AG08396 (cell line): ENCODE data around the gene RASIP1.
"Not testable (repeated sequence)": the region's sequence is repeated elsewhere in the genome, so short reads cannot be mapped to it uniquely, and the experiment has no call there.

Experiments used
- DNase-seq: peaks from one replicate; pipeline ENCODE4 v3.0.0; 2012; ENCODE audit warnings: low spot score, mixed read lengths

The RASIP1 gene

DNA sequence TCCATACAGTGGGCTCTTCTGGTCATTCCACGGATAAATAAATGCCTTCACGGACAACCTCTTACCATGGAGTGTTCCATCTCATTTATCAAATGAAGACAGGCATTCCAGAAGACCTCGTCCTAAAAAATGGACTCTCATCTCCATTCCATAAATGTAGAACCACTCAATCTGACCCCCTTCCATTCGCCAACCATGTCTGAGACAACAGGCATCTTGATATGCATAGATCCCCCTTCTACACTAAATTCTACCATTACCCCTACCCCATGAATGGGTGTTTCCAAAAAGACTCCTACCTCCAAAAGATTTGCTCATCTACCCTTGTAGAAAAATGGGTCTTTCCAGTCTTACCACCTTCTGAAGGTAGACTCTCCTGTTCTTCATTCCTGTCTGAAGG lies 9.0 kb downstream of the RASIP1 start:
- no peak for DNase-seq

DNA sequence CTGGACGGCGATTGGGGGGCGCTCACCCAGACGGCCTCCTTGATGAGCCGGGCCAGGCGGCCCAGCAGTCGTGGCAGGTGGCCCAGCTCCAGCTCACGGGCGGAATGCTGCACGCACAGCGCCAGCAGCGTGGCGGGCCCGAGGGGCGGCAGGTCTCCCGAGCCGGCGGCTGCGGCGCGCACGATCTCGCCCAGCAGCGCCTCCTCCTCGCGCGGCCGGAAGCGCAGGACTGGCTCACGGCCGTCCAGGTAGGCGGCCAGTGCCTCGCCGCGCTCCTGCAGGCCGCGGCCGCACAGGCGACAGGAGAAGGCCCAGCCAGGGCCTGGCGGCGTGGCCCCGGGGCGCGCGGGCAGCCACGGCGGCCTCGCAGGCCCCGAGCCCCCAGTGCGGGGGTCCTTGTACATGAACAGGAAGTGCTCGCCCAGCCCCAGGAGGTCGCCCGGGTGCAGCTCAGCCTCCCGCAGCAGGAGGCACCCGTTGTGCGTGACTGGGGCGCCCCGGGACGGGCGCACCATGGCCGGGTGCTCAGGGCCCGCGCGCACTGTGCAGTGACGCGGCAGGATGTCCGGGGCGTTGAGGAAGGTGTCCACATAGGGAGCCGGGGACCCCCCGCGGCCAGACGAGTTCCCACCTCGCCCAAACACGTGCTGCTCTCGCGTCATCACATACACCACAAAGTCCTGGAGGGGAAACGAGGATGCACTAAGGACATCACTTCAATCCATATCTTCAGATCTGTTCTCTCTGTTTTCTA lies 11.3 kb downstream of the RASIP1 start:
- no peak for DNase-seq

DNA sequence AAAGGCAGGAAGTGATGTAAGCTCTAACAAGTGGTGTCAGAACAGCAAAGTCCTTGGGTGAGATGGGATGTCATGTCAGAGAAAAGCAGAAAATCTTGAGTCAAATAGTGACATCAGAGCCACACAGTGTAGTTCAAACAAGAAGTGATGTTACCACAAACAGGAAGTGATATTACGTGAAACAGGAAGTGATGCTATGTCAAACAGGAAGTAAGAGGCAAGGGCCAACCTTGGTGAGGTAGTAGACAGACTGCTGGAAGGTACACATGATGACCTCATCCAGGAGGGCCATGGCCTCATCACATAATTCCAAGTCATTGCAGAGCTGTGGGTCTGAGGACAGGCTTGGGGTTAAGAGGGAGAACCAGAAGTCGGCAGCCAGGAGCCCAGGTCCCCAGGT lies 13.9 kb downstream of the RASIP1 start:
- DNase-seq = no peak

DNA sequence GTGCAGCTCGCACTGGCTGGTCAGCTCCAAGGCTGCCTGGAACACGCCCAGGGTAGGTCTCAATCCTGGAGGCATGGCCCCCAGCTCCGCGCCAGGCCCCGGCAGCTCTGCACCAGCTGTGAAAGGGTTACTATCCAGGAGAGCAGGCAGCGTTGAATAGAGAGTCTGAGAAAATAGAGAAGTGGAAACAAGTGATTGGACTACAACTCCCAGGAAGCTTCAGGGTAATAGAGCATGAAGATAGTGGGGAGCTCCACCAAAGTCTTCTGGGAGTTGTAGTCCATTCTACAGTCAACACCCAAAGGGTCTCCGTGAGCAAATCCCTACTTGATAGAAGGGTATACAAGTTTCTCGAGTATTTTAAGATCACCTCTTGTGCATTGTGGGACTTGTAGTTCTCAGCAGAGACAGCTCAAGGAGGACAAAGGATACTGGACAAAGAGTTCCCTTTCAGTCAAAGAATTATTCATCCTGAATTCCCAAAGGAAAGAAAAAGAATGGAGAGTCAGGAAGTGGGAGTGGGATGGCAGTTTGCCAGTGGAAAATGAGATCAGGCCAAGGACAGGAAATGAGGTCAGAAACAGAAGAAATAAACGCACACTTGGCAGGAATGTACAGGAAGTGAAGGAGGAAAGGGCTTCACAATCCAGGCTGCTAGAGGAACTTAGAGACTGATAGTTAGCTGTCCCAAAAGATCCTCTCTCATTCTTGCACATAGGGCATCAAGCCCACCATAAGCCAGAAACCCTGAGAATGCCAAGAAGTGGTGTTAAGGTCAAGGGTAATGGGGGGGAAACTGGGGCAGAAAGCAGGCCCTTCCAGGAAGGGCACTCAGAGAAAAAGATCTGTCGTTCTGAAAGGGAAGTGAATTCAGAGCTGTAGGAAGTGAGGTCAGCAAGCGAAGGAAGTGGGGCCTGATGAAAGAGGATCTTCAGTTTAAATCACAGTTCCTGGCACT lies 15.3 kb downstream of the RASIP1 start:
- peak; percentile 85 for DNase-seq

DNA sequence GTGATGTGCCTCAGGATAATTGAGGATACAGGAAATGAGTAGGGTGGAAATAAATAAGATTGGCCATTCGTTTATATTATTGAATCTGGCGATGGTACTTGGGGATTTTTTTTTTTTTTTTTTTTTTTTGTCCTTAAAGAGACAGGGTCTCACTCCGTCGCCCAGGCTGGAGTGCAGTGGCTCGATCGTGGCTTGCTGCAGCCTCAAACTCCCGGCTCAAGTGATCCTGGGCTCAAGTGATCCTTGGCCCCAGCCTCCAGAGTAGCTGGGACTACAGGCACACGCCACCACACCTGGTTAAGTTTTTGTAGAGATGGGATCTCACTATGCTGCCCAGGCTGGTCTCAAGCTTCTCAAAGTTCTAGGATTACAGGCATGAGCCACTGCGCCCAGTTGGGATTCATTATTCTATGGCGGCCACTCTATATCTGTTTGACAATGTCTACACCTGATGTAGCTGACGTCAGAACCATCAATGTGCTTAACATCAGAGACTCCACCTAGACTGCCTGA lies 18.2 kb downstream of the RASIP1 start:
- no peak for DNase-seq

DNA sequence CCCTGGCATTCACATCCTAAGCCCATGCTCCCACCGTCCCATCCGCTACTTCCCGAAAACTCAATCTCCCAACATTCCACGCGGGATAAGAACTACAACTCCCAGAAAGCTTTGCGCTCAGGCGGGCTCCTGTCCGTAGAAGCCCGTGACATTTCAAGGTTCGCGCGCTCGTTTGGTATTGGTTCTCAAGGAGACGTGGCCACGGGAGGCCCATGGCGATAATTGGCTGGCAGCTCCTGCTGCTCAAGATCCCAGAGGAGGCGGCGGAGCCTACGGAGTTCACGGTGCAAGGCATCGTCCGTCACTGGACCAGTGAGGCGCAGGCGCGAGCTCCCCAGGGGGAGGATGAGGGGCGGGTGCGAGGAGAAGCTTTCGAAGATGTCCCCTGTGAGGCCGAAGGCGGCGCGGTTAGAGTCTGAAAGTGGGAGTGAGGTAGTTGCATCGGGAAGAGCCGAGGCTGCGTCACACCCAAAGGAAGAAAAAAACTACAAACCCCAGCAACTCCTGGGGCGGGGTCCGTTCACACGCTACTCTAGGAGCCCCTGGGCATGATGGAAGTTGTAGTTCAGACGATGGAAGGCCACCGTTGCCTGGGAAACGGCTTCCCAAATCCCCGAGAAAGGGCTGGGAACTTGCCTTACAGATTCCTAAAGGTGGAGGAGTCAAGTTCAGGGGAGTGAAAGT lies 19.7 kb downstream of the RASIP1 start:
- DNase-seq = peak; percentile 99

DNA sequence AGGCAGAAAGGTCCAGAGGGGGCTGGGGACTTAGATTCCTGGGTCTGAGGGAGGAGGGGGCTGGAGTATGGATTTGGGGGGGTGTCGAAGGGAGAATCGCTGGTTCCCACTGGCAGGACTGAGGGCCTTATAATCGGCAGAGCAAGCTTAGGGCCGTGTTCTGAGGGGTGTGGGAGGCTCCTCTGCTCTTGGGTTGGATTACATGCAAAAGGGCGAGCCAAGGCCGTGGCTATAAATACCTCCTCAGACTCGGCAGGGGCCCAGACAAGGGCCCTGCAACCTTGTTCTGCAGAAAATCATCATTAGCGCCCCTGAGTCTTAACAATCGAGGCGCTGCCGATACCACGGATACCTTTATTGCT lies 20.2 kb downstream of the RASIP1 start:
- DNase-seq = no peak

DNA sequence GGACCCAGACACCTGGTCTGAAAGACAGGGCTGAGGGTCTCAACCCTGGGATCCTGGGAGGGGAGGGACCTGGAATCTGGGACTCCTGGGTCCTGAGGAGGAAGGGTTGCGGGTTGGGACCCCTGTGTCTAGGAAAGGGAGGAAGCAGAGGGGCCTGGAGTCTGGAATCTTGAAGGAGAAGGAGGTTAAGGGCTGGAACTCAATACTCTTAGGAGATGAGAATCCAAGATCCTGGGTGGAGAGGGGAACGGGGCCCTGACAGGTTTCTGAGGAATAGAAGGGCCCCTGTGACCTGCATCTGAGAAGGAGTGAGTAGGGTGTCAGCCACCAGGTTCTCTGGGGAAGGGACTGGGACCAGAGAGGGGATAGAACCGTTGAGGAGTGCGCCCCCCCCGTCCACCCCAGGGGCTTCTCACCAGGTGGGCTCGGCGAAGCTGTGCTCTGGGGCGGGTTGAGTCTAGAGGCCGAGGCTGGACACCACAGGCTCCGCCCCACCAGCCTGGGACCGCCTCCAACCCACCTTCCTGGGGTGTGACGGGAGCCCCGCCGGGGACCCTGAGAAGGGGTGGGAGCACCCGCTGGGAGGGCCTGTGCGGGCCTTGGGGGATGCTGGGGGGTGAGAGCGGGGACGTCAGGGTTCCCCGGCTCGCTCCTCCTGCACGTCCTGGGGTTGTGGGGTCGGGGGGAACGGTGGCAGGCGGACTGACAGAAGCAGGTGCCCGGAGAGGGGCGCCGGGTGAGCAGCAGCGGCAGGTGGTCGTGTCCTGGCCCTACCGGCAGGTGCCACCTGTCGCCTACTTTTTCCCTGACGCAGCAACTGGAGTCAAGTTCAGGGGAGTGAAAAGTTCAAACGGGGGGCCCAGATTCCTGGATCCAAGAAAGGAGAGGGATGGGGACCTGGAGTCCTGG lies 20.9 kb downstream of the RASIP1 start, which contains the start of gene MAMSTR:
Gene MAMSTR, minus strand, starts transcription at position 463 of the 909 bp plus-strand sequence. CDS start 694 bp downstream, outside the sequence.
- peak; percentile 2 for DNase-seq

DNA sequence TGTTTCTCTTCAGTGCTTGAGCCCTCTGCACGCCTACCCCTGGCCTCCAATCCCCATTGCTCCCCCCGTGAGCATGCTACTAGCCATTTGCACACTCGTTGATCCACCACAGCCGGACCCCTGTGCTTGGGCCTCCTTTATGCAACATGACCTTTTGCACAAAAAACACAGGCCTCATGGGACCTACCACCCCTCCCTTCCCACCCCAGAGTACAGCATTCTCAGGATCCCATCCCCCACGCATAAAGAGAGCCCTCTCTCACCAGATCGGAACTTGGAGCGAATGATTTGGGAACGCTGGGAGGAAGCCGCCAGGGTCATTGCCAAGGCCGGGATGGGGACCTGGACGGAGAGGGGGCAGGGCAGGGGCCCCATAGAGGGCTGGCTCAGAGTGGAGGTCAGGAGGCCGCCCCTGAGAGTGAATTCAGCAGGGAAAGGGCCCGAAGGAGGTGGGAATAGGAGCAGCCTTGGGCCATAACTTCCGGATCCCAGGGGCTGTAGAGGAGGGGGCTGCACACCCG lies 21.6 kb downstream of the RASIP1 start:
- no peak for DNase-seq

DNA sequence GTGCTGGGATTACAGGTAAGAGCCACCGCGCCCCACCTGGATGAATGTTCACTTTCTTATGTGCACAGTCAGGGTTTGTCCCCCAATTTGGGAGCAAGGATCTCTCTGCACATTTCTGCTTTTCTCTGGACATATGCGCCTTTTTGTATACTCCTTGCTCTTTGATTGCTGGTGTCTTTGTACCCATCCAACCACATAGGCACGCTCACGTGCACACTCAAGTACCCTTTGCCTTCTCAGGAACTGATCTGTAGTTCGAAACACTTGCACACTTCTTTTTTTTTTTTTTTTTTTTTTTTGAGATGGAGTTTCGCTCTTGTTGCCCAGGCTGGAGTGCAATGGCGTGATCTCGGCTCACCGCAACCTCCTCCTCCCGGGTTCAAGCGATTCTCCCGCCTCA lies 22.3 kb downstream of the RASIP1 start:
- not testable (repeated sequence) for DNase-seq

DNA sequence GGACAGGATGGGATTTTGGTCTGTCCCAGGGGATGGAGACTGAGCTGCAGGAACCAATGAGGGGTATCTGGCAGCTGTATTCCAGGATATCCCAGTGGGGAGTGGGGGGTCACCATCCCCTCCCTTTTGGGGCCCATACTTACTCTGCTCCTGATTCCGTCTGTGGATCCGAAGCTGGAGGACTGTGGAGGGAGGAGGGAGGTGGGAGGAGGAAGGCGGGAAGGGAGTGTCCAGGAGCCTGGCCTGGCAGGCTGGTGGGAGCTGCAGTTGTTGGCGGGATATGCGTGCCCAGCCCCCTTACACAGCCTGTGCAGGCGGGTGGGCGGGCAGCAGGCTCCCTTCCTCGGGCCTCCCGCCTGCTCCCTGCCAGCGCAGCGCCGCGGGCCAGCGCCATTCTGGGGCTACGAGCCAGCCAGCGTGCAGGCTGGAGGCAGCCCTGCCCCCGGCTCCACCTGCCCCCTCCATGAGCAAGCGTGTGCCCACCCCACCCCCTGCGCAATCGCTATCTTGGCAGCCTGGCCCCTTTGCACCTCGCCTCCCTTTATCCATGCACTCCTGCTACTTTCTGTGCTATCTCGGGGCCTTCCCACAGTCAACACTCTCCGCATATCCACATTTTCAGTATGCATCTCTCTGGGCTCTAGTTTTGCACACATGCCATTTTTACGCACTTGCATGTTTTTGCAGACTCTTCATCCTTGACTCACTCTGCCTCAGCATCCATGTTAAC lies 23.7 kb downstream of the RASIP1 start:
- peak; percentile 44 for DNase-seq

DNA sequence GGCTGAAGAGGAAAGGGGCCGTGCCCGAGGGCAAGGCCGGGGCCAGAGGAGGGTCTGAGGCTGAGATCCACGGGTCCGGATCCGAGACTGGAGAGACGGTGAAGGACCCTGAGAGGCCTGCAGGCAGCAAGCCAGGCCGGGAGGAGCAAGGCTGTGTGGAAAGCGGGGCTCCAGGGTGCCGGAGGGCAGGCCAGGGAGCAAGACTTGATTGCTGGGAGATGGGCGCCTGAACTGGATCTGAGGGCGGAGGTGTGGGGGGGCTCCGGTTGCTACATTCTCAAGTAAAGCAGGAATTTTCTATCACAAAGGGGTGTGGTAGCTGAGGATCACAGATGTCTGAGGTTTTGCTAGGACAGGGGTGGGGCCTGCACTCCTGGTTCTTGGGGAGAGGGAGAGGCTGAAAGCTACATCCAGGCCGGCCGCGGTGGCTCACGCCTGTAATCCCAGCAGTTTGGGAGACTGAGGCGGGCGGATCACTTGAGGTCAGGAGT lies 24.7 kb downstream of the RASIP1 start:
- no peak for DNase-seq

DNA sequence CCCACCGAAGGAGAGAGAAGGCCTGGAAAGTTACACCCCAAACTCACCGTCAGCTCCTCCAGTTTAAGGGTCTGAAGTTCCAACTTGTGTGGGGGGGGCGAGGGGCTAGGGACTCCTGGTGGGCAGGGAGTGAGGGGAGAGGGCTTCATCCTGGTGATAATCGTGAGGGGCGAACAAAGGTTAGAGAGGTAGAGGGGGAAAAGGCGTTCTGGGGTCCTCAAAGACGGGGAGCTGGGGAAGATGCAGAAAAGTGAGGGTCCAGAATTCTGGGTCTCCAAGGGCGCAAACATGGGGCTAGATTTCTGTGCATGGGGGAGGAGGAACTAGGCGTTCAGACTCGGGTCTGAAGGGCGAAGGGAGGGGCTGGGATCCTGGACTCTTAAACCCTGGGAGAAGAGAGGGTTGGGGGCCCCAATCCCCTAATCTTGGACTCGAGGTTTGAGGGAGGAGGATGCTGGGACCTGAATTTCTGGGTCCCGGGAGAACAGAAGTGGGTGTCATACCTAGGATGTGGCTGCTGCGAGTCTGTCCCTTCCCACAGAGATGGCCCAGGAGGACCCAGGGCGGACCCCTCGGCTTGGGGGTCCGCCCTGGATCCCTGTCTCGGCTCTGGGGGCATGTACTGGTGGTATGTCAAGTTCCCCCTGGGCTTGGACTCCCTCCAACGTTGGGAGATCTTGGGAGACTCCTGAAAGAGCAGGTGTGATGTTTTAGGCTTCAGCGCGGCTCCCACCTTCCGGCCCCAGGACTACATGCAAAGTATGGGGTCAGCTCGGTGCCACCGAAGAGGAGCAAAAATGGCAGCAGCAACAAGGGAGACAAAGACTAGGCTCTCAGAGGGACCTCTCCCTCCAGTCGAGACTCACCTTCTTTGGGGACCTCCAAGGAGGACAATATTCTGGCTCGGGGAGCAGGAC lies 25.4 kb downstream of the RASIP1 start:
- no peak for DNase-seq

DNA sequence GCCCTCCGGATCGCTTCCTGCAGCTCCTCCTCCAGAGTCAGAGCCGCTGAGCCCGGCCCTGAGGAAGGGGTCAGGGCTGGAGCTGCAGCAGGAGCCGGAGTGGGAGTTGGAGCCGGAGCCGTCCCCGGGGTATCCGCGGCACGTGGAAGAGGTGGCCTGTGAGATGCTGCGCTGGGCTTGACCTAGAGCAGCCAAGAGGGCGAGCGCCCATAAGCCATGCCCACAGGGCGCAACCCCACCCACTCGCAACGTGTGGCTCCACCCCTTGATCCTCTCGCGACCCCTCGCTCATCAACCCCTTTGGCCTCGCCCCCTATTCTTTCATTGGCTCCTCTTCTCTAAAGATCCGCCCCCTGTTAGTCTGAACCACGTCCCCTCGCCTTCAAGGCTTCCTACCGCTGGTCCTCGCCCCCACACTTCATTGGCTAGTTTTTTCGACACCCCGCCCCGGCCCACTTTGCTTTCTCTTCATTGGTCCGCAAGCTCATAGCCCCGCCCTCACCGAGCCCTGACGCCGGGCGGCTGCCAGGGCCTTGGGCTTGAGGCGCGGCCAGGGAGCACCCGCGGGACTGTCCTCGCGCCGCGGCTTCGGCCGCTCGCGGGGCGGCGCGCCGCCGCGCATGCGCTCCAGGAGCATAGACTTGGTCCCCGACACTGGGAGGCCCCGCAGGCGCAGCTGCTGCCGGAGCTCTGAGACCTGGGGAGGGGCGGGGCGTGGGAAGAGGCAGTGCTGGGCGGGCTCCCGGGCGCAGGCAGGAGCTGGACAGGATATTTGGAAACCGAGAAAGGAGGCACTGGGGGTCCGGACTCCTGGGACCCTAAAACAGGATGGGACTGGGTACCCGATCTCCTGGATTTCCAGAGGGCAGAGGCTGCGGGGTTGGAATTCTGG lies 26.3 kb downstream of the RASIP1 start:
- peak; percentile 100 for DNase-seq

DNA sequence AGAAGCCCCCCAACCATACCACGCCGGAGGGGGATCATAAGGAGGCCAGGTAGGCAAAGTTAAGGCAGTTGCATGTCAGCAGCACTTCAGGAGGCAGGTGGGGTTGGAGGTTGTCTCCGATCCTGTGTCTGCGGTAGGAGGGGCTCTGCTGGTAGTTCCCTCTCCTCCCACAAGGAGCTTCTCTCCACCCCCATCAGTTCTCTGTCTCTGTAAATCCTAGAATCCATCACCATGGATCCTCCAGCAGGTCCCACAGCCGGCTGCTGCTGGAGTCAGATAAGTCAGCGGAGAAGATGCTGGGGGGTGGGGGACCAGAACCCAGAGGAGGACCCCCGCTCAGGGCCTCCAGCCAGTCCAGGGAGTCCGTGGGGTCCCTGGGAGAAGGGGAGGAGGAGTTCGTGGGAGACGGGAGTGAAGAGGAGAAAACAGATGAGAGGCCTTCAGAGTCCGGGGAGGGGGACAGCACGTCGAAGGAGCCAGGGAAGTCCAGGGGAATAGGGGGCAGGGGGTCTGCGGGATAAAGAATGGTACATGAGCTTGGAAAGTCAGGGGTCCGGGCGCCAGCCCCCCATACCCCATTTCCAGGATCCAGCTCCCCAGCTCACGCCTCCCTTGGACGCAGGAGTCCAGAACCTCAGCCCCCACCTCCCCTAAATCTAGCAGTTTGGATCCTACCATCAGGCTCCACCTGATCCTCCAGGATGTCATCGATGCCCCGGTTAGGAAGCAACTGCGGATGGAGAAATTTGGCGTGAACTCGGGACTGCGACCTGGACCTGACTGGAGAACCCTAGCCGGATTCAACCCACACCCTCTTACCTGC lies 27.2 kb downstream of the RASIP1 start:
- DNase-seq = no peak

DNA sequence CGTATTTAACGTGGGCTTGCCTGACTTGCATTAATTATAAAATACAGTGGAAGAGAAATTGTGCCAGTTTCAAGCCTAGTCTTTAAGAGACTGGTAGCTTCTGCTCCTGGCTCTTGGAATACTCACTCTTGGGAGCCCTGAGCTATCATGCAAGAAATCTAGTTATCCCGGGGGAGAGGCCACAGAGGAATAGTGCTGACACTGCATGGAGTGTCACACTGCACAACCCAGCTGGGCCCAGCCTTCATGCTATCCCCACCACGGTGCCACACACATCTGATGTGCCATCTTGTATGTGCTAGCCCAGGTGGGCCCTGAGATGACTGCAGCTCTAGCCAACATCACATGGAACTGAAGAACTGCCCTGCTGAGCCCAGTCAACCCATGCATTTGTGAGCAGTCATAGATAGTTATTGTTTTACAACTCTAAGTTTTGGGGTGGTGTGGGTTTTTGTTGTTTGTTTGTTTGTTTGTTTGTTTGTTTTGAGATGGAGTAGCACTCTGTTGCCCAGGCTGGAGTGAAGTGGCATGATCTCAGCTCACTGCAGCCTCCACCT lies 29.2 kb downstream of the RASIP1 start:
- no peak for DNase-seq

DNA sequence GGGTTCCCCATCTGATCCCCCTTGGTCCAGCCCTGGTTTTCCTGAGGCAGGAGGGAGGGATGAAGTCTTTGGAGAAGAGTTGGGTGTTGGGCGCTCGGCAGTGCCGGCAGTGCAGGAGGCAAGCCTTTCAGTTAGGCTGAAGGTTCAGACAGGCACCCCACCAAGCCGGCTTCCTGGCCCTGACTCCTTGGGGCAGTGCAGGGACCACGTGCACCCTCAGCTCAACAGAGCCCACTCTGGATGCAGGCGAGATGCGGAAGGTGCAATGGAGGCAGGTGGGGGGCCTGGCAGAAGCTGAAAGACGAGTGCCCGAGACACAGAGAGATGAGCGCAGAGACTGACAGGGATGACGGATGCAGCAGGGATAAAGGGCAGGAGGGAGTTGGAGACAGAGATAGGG lies 31.9 kb downstream of the RASIP1 start:
- DNase-seq = no peak
